ENCODE data around the gene RSRP1. TPM values are rescaled to one million over a fixed set of nuclear protein-coding genes. Genes with fewer than 3 reads are reported as not detected.

RSRP1 gene
- total RNA-seq, 4 donors from 2014 or later: 70.9 to 148 (median 110) TPM

- 70 to 72% methylated on average over 9 of the region's 9 CpGs for WGBS, 2 donors
- no peak for DNase-seq (ENCODE audit: low spot score in 2 of 2)
- TF ChIP-seq CTCF (IDR thresholded peaks at IDR 0.05) (no peak), POLR2A (IDR thresholded peaks at IDR 0.05) (no peak)
- H3K4me3 ChIP-seq (ENCODE audit: low read depth, poor library complexity, severe bottlenecking): no peak overlapping the region
- intact Hi-C loops (cut with DNase I; ENCODE audit: low total_unique reads): loop anchor here (10.0 kb wide), 1 partner anchor 338 kb away; no protein-coding TSS in a partner anchor
Observed at GRCh38 chr1:25193229-25193628, 54.0 kb downstream of the RSRP1 start.

Other genes with a start within 250 kb of the RSRP1 start
- gene SYF2, start 15.0 kb downstream of the RSRP1 start, total RNA-seq: 10 to 100 TPM; 53.4 to 65.7 (median 61.9) TPM
- gene RHD, start 25.1 kb upstream of the RSRP1 start, total RNA-seq: not detected
- gene TMEM50A, start 90.9 kb upstream of the RSRP1 start, total RNA-seq: 10 to 100 TPM; 63.5 to 89.7 (median 77.2) TPM
- 1 to 10 TPM in 1 of 4 donors, under 1 TPM in 2, not detected in 1; 0.16 to 1.4 (median 0.61) TPM for gene RHCE, start 173.4 kb upstream of the RSRP1 start, total RNA-seq
- 10 to 100 TPM; 14.2 to 20.4 (median 16.4) TPM for gene MACO1, start 183.4 kb upstream of the RSRP1 start, total RNA-seq

Data from lower leg skin (tissue), 4 donors.